GM19468 (cell line): ENCODE results near the gene PTPN1.
"Not testable (repeated sequence)": the region's sequence is repeated elsewhere in the genome, so short reads cannot be mapped to it uniquely, and the experiment has no call there.

Experiments used
- ATAC-seq: cut with Tn5 transposase; IDR thresholded peaks from one replicate; pipeline ENCODE4 v1.9.1; 2021; ENCODE audit warnings: mild to moderate bottlenecking, moderate library complexity, moderate number of reproducible peaks; ENCODE audit not compliant: unreplicated experiment; ENCODE audit errors: extremely low read depth

PTPN1 gene

DNA sequence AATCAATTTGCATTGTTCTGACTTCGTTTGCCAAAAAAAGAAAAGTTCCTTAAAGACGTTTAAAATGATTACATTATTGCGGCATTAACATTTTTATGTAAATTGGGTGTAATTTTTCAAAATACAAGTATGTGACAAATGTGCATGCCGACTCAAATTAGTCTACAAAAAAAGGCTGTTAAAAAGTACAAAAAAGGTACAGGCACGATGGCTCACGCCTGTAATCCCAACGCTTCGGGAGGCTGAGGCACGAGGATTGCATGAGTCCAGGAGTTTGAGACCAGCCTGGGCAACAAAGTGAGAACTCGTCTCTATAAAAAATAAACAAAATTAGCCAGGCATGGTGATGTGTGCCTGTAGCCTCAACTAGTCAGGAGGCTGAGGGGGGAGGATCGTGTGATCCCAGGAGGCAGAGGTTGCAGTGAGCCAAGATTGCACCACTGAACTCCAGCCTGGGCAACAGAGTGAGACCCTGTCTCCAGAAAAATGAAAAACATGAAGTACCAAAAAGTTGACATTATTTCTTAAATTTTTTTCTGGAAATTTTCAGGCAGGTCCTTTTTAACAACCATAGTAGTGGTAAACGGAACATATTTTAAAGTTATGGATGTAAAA, 90.2 kb downstream of the PTPN1 start:
- ATAC-seq, result no peak

DNA sequence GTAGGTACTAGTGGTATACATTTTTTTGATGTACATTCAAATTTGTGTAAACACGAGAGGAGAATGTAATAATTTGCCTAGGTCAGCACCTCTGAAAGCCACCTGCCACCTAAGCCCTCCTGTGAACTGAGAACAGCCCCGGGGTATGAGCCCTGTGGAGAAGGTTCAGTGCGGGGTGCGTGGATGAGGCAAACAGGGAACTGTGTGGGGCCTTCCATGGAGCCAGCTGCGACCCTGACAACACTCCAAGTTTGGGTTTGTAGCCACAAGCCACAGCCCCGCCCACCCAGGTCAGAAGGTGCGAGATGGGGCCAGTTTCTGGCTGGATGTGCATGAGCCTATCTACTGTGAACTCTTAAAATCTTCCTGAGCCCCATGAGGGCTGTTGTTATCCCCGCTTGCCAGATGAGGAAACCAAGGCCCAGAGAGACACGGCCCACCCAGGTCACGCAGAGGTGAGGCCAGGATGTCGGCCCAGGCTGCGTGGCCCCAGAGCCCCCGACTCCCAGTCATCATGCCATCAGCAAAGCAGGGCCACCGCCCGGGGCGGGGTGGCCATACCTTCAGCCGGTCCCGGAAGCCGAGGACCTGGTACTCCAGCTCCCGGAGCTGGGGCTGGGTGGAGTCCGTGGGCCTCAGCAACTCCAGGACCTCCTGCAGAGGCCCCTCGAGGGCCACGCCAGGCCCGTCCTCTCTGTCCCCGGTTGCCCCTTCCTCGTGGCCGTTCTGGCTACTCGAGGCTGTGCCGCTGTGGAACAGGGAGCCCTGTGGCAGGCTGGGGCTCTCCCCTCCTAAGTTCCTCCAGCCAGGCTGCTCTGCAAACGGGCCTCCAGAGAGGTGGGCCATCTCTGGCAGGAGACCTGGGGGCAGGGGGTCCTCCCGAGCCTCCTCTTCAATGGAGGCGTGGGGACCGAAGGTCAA, 91.6 kb downstream of the PTPN1 start:
- ATAC-seq, result no peak

DNA sequence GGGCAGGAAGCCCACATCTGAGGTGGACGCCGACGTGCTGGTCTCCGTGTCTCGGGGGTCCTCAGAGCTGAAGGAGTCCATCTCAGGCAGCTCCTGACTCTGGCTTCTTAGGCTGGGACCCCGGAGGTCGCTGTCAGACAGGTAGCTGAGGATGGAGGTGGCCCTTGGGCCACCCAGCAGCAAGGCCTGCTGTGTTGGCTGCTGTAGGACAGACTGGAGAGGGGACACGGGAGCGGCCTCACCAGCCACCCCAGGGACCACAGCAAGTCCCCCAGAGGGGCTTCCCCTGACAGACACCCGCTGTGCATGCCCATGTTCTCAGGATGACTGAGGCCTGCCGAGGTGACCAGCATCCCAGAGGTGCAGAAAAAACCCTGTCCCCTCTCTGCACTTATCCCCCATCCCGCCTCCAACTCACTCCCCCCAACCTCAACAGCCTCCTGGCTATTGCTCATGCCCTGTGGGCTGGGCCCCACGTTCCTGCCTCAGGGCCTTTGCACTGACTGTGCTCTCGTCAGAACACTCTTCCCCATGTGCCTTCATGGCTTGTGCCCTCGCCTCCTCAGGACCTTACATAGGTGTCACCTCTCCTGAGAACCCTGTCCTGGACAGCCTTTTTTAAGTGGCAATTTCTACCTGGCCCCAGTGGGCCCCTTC, 92.4 kb downstream of the PTPN1 start:
- ATAC-seq, result no peak

DNA sequence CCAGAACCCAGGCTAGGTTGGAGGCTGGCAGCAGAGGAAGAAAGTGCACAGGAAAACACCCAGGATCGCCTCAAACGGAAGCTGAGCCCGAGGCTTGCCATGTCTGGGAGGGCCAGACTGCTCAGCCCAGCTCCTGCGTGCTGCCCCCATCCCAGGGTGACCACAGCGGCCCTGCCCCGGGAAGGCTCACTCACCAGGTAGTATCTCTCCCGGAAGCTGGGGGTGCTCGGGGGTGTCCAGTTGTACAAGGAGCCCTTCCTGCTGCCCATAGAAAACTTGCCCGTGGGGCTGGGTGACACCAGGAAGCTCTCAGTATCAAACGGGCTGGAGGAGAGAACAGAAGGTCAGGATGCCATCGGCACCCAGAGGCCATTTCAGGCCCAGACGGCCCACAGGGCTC, 94.3 kb downstream of the PTPN1 start:
- no peak for ATAC-seq

DNA sequence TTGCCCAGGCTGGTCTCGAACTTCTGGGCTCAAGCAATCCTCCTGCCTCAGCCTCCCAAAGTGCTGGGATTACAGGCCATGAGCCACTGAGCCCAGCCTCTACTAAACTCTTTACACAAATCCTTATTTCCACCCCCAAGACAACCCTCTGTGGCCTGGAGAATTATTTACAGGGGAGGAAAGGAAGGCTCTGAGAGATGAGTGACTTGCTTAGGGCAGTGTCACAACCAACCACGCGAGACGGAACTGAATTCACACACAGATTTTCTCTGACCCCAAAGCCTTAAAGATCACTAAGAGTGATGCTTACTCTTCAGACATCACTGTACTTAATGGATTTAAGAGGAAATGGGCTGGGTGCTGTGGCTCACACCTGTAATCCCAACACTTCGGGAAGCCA, 95.0 kb downstream of the PTPN1 start:
- ATAC-seq, result no peak

DNA sequence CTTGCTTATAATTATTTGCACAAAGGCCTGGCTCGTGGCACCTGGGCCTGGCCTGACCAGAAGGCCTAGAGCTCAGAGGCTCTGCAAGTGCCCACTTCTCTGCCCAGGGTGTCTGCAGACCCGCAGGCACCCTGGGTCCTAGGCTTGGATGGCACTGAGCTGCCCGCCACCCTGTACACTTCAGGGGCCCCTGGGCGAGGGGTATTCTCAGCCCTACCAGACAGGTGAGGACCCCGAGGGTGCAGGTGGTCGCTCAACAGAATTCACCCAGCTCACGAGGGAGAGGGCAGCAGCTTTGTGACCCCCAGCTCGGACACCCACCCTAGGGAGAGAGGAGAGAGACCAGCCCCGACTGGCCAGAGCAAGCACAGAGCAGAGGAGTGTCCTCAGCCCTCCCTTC, 97.3 kb downstream of the PTPN1 start:
- no peak for ATAC-seq

DNA sequence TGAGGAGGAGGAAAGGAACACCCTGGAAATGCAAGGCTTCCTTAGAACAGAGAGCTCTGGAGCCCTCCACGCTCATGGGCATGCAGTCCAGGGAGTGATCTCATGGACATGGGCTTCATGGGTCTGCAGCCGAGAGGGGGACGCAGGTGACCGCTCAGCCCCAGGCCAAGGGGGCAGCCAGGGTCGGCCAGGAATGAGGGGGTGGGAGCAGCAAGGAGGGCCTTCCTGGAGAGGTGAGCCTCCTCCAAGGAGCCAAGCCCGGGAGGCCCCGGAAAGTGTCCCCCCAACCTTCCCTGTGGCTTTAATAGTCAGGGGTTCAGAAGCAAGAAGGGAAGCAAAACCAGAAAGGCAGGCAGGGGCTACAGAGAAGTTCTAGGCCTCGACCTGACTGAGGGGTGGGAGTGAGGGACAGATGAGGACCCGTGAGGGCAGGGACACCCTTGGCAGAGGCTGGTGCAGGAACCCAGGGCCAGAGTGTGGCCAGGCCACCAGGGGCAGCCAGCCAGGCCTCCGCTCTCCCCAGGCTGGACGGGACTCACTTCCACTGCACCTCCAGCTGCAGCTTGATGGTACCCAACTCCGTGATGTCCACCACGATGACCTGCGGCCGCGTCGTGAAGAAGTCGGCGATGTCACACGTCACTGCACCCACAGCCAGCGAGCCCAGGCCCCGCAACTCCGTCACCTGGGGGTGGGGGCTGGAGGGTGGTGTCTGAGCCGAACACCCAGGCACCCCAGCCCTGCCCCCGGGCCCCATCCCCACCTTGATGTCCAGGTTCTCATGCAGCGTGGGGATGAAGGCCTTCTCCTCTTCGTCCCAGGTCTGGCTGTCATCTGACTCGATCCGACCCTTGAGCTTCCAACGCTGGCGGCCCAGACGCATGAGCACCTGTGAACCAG, 97.9 kb downstream of the PTPN1 start:
- no peak for ATAC-seq

DNA sequence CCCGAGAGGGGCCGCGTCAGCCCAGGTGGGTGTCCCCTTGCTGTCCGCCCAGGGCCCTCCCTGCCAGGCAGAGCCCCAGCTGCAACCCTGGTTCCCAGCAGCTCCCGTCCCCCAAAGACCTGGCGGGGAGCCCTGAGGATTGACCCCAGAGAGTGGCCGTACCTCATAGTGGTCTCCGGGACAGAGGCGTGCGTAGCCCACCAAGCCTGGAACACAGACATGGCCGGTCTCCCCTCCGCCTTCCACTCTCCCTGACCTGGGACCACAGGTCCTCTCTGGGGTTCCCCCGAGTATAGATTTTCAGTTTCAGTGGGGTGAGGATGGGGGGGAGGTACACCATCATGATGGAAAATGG, 98.5 kb downstream of the PTPN1 start:
- no peak for ATAC-seq

DNA sequence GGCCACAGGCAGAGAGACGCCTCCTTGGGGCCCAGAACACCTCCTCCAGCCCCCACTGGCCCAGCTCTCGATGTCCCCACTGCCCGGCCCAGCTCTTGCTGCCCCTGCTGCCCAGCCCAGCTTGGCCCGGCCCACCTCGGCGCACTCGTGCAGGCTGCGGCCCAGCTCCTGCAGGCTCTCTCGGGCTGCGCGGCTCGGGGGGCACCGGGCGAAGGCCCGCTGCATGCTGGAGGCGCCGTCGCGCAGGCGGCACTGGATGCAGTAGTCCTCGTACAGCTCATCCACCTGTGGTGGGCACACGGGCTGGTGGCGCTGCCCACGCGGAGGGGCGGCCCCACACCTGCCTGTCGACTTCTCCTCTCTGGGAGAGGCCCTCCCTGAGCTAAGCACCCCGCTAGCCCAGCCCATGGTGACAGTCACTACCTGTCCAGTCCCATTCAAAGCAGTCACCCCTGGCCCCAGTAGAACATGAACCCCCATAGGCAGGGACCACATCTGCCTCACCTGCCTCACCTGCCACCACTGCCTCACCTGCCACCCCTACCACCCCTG, 99.3 kb downstream of the PTPN1 start:
- no peak for ATAC-seq

DNA sequence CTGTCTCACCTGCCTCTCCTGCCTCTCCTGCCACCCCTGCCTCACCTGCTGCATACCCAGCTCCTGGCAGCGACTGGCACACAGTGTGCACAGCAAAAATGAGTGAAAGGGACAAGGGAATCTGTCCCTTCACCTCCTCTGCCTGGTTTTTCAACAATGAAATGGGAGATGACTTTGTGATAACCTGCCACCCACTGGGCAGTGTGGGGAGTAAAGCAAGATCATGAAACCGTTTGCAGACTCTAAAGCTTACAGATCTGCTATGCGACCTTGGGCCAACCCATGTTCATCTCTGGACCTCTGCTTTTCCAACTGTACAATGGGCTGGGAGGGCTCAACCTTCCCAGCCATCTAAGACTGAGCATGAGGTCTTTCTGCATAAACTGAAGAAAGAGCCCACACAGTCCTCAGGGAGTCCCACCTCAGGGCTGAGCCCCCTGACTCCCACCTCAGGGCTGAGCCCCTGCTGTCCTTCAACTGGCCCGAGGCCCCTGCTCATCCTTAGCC, 100.1 kb downstream of the PTPN1 start:
- no peak for ATAC-seq

DNA sequence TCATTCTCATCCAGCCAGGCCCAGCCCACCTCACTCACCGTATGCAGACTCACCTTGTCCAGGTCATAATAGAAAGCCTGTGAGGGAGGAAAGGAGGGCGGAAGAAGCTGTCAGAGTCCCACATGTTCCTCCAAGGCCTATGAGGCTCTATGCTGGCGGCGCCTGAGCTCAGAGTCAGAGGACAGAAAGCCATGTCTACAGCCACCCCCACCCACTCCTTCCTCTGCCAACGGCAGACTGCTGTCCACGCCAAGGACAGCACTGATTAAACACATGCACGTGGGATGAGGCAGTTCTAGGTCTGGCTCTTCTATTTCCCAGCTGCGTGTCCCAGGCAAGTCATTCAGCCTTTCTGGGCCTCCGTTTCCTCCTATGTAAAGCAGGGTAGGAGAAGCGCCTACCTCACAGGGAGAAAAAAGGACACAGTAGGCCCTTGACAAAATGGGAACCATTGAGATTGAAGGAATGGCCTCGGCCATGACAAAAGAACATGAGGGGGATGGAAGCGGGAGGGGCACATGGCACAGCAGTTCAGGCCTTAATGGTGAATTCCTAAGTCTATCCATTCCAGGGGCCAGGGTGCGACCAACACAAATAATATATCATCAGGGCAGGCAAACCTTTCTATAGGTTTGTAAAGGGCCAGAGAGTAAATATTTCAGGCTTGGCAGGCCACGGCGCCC, 101.1 kb downstream of the PTPN1 start:
- no peak for ATAC-seq

DNA sequence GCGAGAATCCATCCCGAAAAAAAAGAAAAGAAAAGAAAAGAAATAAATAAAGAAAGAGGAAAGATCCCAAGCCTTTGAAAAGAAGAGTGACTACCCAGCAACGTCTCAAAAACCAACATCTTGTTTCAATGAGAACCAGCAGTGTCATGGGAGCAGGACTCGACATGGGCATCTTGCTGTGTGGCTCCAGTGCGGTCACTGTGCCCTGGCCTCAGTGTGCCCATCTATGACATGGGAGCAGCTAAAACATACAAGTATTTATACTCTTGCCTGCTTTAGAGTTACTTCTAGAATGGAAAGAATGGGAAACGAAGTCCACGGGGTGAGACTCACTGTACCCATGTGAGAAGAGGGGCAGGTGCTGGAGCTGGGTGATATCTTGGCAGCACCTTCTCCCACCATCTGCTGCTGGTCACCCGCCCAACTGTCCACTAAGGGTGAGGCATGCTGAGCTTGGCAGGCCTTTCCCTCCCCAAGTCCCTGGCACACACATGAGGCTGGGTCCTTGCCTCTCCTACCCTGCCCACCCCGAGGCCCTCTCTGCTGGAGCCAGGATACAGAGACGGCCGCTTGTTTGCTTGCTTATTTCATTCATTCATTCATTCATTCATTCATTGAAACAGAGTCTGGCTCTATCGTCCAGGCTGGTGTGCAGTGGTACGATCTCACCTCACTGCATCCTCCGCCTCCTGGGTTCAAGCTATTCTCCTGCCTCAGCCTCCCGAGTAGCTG, 103.4 kb downstream of the PTPN1 start:
- ATAC-seq, result no peak

DNA sequence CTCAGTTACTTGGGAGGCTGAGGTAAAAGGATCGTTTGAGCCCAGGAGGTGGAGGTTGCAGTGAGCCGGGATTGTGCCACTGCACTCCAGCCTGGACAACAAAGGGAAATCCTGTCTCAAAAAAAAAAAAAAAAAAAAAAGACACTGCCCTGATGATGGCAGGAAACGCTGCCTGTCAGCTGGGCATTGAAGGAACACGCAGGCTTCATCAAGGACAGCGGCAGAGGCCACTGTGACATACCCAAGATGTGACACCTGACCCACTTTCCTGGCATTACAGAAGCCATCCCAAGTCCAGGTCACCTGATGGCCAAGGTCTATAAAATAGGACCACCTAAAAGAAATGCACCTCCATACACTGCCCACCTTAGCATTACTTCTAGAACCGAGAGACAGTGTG, 105.2 kb downstream of the PTPN1 start:
- no peak for ATAC-seq

DNA sequence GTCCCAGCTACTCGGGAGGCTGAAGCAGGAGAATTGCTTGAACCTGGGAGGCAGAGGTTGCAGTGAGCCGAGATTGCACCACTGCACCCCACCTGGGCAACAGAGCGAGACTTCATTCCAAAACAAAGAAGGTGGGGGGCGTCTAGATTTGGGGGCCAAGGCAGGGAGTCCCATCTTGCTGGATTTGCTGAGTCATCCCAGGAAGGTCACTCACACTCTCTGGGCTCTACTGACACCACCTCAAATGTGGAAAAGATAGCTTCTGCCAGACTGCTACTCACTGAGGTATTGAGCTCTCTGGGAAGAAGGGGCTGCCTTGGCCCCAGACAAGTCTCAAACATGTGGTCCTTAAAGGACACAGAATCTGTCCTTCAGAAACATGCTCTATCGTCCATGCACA, 106.8 kb downstream of the PTPN1 start:
- ATAC-seq, result no peak

DNA sequence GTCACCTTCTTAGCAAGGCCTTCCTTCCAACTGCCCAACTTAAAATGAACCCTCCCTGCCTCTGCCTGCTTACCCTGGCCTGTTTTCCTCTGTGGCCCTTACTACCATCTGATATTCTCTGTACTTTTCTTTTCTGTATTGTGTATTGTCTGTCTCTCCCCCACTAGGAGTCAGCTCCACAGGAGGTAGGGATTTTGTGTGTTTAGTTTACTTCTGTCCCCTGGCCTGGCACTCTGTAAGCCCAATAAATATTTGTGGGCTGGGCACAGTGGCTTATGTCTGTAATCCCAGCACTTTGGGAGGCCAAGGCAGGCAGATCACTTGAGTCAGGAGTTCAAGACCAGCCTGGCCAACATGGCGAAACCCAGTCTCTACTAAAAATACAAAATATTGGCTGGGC, 108.4 kb downstream of the PTPN1 start:
- ATAC-seq, result no peak

DNA sequence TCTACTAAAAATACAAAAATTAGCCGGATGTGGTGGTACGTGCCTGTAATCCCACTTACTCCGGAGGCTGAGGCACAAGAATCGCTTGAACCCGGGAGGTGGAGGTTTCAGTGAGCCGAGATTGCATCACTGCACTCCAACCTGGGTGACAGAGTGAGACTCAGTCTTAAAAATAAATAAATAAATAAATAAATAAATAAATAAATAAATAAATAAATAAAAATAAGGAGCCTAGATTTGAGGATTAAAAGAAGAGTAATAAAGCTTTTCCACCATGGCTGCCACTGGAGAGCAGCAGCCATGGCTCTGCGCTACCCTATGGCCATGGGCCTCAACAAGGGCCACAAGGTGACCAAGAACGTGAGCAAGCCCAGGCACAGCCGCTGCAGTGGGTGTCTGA, 110.3 kb downstream of the PTPN1 start:
- ATAC-seq, result not testable (repeated sequence)

DNA sequence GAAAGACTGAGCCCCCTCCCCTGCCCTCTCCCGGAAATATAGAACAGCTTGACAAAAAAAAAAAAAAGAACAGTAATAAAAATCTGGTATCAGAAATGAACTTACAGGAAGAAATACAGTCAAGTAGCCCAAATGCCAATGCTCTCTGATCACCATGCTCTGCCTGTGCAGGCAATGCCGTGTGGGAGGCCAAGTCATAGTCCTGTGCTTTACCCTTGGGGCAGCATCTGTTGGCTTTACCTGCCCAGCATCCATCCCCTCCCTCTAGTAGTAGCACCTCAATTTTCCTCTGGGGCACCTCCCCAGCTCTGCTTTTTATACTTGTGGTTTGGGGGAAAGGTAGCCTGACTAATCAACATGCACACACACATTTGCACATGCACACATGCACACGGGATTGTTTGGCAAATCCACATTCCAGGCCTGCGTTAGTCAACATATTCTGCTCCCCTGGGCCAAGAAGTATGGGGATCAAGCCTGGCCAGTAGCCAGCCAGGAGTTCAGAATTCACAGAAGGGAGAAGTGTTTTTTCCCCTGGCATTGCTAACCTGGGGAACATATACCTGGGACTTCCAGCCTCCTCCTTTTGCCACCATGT, 111.0 kb downstream of the PTPN1 start:
- ATAC-seq, result no peak

DNA sequence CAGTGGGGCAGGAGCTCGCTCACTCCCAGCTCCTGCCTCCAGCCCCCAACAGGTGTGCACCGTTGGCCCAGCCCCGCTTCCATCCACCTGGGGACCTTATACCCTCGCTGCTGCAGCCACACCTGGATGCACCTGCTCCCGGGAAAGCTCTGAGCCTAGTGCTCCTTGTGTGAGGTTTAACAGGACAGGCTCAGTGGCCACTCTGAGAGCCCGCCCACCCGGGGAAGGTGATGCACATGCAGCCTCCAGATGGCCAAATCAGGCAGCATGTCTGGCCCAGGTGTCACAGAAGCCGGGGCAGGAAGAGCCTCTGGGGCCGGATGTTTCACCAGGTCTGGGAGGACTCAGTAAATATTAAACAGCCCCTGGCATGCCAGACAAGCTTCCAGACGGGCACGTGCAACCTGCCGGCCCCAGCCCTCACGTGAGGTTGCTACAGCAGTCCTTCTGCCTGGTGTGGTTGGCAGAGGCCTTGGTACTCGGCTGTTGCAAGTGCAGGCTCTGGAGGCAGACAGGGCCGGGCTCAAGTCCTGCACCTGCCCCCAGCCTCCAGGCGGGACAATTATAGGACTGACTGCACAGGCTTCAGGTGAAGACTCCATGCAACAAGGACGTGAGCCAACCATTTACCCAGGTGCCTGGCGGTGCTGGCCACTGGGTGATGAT, 114.3 kb downstream of the PTPN1 start:
- ATAC-seq, result no peak
